ENCODE measurements around the gene ESPL1.

- TF ChIP-seq CTCF (conservative IDR thresholded peaks at IDR 0.05; ENCODE audit: low read length) = no peak
- no peak for TF ChIP-seq EZH2phosphoT487 (IDR thresholded peaks at IDR 0.05; ENCODE audit: borderline replicate concordance, low read depth, low read length)
Observed at GRCh38 chr12:53218551-53219291, 49.4 kb upstream of the ESPL1 start.

All from OCI-LY7 (cell line).